GM12878 (cell line): ENCODE measurements around the gene EPAS1. TPM values are rescaled to one million over a fixed set of nuclear protein-coding genes. Genes with fewer than 3 reads are reported as not detected.

ENCODE experiments used
- ATAC-seq: fragments of 200-7000 bp; cut with Tn5 transposase; 3 replicates; pipeline ENCODE4 v1.9.1; 2020; ENCODE audit warnings: mild to moderate bottlenecking, moderate library complexity
- BruUV-seq: library from RNA; stranded (reverse); fragments of 400-500 nt; replicated peaks from 2 replicates; lab custom pipeline; 2021; lab: Mats Ljungman, UMichigan
- CTCF ChIA-PET: fragments of 300-600 bp; sonication (Branson Sonifier 250); formaldehyde crosslinking; extraction: SDS; loops from one replicate; lab custom pipeline; 2021; ENCODE audit warnings: inconsistent platforms; lab: Yijun Ruan, JAX
- POLR2A ChIA-PET: fragments of 350-600 bp; formaldehyde crosslinking; extraction: SDS; loops from one replicate; lab custom pipeline; 2021; ENCODE audit warnings: inconsistent platforms; lab: Charles Lee
- RAD21 ChIA-PET: fragments of 300-600 bp; sonication (Branson Sonifier 250); formaldehyde crosslinking; loops from one replicate; lab custom pipeline; 2023; ENCODE audit warnings: antibody characterized with exemption; ENCODE audit not compliant: unreplicated experiment; lab: Charles Lee
- SMC1A ChIA-PET: fragments of 300-600 bp; sonication (Branson Sonifier 250); formaldehyde crosslinking; loops from one replicate; lab custom pipeline; 2023; ENCODE audit not compliant: unreplicated experiment, uncharacterized antibody; lab: Charles Lee
- DNase-seq: peaks from one replicate; pipeline ENCODE4 v3.0.0-alpha.2; 2011; ENCODE audit warnings: low read depth, low spot score
- FAIRE-seq: peaks from 3 replicates; lab custom pipeline; 2011; peaks lifted over from hg19 to GRCh38; lab: Jason Lieb, UNC
- H2AFZ ChIP-seq: 2 replicates; pipeline ENCODE4 v1.6.0; 2011; ENCODE audit warnings: low read depth, low read length, control low read depth; ENCODE audit not compliant: control insufficient read depth
- H3K27ac ChIP-seq: 2 replicates; pipeline ENCODE4 v1.5.1; 2011; ENCODE audit warnings: control low read depth; ENCODE audit not compliant: control insufficient read depth, insufficient read depth
- H3K27me3 ChIP-seq, 2 experiments: replicated peaks in 1 of 2; 2 replicates each; pipeline versions ENCODE4 v1.6.0 to v1.6.1; 2011; ENCODE audit warnings: low read length in 1 of 2; ENCODE audit not compliant: control insufficient read depth in 2 of 2, insufficient read depth in 2 of 2
- H3K36me3 ChIP-seq, 2 experiments: 2 replicates each; pipeline ENCODE4 v1.5.1; 2011; ENCODE audit warnings: low read length in 1 of 2; ENCODE audit not compliant: control insufficient read depth in 2 of 2, insufficient read depth in 2 of 2
- H3K4me1 ChIP-seq: 2 replicates; pipeline ENCODE4 v1.6.1; 2011; ENCODE audit warnings: mild to moderate bottlenecking, low read length, moderate library complexity, mixed read lengths; ENCODE audit not compliant: control insufficient read depth, insufficient read depth
- H3K4me2 ChIP-seq: 2 replicates; pipeline ENCODE4 v1.6.0; 2011; ENCODE audit warnings: control low read depth; ENCODE audit not compliant: control insufficient read depth, insufficient read depth
- H3K4me3 ChIP-seq: fragments of 200-600 bp; sonication (generic); 2 replicates; pipeline ENCODE4 v1.5.1; 2016
- H3K79me2 ChIP-seq: 2 replicates; pipeline ENCODE4 v1.6.0; 2011; ENCODE audit warnings: low read length; ENCODE audit not compliant: control insufficient read depth, insufficient read depth
- H3K9ac ChIP-seq: 2 replicates; pipeline ENCODE4 v1.8.0; 2011; ENCODE audit warnings: low read length, control low read depth, mixed read lengths; ENCODE audit not compliant: control insufficient read depth, insufficient read depth
- H3K9me3 ChIP-seq: replicated peaks from 3 replicates; pipeline ENCODE4 v1.5.1; 2011; ENCODE audit warnings: mild to moderate bottlenecking, low read length; ENCODE audit not compliant: control insufficient read depth, insufficient read depth
- H4K20me1 ChIP-seq: 2 replicates; pipeline ENCODE4 v1.6.0; 2011; ENCODE audit not compliant: control insufficient read depth, insufficient read depth
- ATF7 ChIP-seq: fragments of 450-650 bp; IDR thresholded peaks from 2 replicates; pipeline ENCODE4 v1.6.1; 2016; ENCODE audit warnings: low read depth, mild to moderate bottlenecking
- CHD2 ChIP-seq: IDR thresholded peaks from 2 replicates; pipeline ENCODE4 v1.6.1; 2011; ENCODE audit warnings: low read depth, low read length, improper control_type of control experiment, borderline replicate concordance
- EZH2 ChIP-seq: IDR thresholded peaks from 2 replicates; pipeline ENCODE4 v1.6.1; 2012; ENCODE audit warnings: low read depth, mild to moderate bottlenecking, control low read depth, inconsistent platforms, low read length, borderline replicate concordance; ENCODE audit not compliant: control insufficient read depth
- FOXK2 ChIP-seq: fragments of 450-650 bp; IDR thresholded peaks from 2 replicates; pipeline ENCODE4 v1.6.1; 2017; ENCODE audit warnings: mild to moderate bottlenecking, moderate library complexity
- JUNB ChIP-seq: IDR thresholded peaks from 2 replicates; pipeline ENCODE4 v1.6.1; 2016; ENCODE audit warnings: antibody characterized with exemption, mild to moderate bottlenecking
- MAX ChIP-seq: IDR thresholded peaks from 2 replicates; pipeline ENCODE4 v1.6.1; 2012; ENCODE audit warnings: low read depth, low read length, improper control_type of control experiment
- MTA2 ChIP-seq: fragments of 450-650 bp; IDR thresholded peaks from 2 replicates; pipeline ENCODE4 v1.6.1; 2016; ENCODE audit warnings: low read depth, mild to moderate bottlenecking, moderate library complexity
- NBN ChIP-seq: fragments of 450-650 bp; IDR thresholded peaks from 2 replicates; pipeline ENCODE4 v1.6.1; 2016
- NR2F1 ChIP-seq: fragments of 450-650 bp; conservative IDR thresholded peaks from 2 replicates; pipeline ENCODE4 v1.6.1; 2017; ENCODE audit warnings: mild to moderate bottlenecking
- REST ChIP-seq: IDR thresholded peaks from 2 replicates; pipeline ENCODE4 v1.6.1; 2012; ENCODE audit warnings: mild to moderate bottlenecking, low read depth, low read length
- SREBF1 ChIP-seq: IDR thresholded peaks from 2 replicates; pipeline ENCODE4 v1.6.1; 2012; ENCODE audit warnings: mild to moderate bottlenecking, low read length
- WGBS: methylation state at CpG from one replicate; pipeline ENCODE4 v1.1.6; 2016; ENCODE audit warnings: low lambda C conversion rate; ENCODE audit not compliant: insufficient replicate concordance, insufficient coverage; ENCODE audit errors: missing lambda C conversion rate; 5-methylcytosine and 5-hydroxymethylcytosine counted together
- in situ Hi-C: fragments of 300-500 bp; cut with MboI; formaldehyde crosslinking; loops from 9 replicates; pipeline ENCODE4 v1.14.3; 2018; ENCODE audit warnings: mixed read lengths
- intact Hi-C: fragments of 100-400 bp; cut with micrococcal nuclease; formaldehyde crosslinking; loops from one replicate; pipeline ENCODE4 v1.14.2; 2022; ENCODE audit not compliant: unreplicated experiment
- polyA plus RNA-seq, 11 experiments: library from polyadenylated mRNA; depleted of rRNA in 4 of 11; unstranded in 6 of 11; stranded (reverse) in 5 of 11; fragments of >200 nt; fragmentation: Nextera tagmentation in 4 of 11; fragmentation: Illumina TruSeq in 1 of 11; extraction: Ambion mirVana in 4 of 11; extraction: Trizol in 1 of 11; gene quantifications; 1 replicate in 1 of 11; 2 replicates in 10 of 11; pipeline versions ENCODE4 v1.2.1 to v1.2.3, GENCODE V29; 2011 to 2016; ENCODE audit warnings: inconsistent platforms in 2 of 11, missing spikeins in 2 of 11, low read depth in 1 of 11
- total RNA-seq, 4 experiments: library from RNA; depleted of rRNA in 3 of 4; stranded (reverse); fragments of >200 nt in 3 of 4; fragmentation: Illumina TruSeq in 1 of 4; extraction: Trizol in 1 of 4; gene quantifications; 2 replicates each; pipeline versions ENCODE4 v1.2.1 to v1.2.3, GENCODE V29; 2013 to 2021
- TF ChIP-seq, protein P1 (sequence below): fragments of 450-650 bp; IDR thresholded peaks from 2 replicates; pipeline ENCODE4 v1.6.1; 2018; ENCODE audit warnings: mild to moderate bottlenecking, low read depth, moderate library complexity; ENCODE audit not compliant: partially characterized antibody

The EPAS1 gene
- total and polyA plus RNA-seq, 10 of the 15 experiments (the other 5 are each of a cell fraction or from before 2014, with no cell fraction given) = 0.11 to 22.0 (median 1.3) TPM; not detected in 1

- no peak for TF ChIP-seq CHD2
These were observed 37.4 kb downstream of the EPAS1 start (continued) for GRCh38 chr2:46334389-46335271.

GRCh38 chr2:46335391-46336282 is 38.4 kb downstream of the EPAS1 start:
- POLR2A ChIA-PET = interaction anchor here (0.6 kb wide), 1 partner anchor 146 kb away, joined by 3 read pairs; no protein-coding TSS in a partner anchor
- CTCF ChIA-PET = no interaction called here
- no TSS peak for BruUV-seq
- TF ChIP-seq REST (no peak), EZH2 (no peak), MTA2 (no peak), MAX (no peak), SREBF1 (no peak), FOXK2 (no peak), JUNB (no peak), NR2F1 (no peak), NBN (no peak), ATF7 (no peak)
- TF ChIP-seq, protein P1, sequence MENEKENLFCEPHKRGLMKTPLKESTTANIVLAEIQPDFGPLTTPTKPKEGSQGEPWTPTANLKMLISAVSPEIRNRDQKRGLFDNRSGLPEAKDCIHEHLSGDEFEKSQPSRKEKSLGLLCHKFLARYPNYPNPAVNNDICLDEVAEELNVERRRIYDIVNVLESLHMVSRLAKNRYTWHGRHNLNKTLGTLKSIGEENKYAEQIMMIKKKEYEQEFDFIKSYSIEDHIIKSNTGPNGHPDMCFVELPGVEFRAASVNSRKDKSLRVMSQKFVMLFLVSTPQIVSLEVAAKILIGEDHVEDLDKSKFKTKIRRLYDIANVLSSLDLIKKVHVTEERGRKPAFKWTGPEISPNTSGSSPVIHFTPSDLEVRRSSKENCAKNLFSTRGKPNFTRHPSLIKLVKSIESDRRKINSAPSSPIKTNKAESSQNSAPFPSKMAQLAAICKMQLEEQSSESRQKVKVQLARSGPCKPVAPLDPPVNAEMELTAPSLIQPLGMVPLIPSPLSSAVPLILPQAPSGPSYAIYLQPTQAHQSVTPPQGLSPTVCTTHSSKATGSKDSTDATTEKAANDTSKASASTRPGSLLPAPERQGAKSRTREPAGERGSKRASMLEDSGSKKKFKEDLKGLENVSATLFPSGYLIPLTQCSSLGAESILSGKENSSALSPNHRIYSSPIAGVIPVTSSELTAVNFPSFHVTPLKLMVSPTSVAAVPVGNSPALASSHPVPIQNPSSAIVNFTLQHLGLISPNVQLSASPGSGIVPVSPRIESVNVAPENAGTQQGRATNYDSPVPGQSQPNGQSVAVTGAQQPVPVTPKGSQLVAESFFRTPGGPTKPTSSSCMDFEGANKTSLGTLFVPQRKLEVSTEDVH = no peak

More at GRCh38 chr2:46335391-46336282, 38.4 kb downstream of the EPAS1 start:
- Histone ChIP-seq H3K9me3 (no peaks in the 10 kb centered on the region), H3K27ac (no peak overlapping the region), H4K20me1 (no peaks in the 10 kb centered on the region), H3K27me3 (peaks cover 0 to 4% of the 10 kb centered on the region in 2 experiments; a peak in 2 of 4 replicates), H2AFZ (no peak overlapping the region), H3K79me2 (no peaks in the 10 kb centered on the region), H3K4me1 (no peaks in the 10 kb centered on the region), H3K4me2 (no peak overlapping the region), H3K4me3 (no peak overlapping the region), H3K9ac (no peak overlapping the region), H3K36me3 (no peaks in the 10 kb centered on the region)
- ATAC-seq = no peak
- no peak for FAIRE-seq
- RAD21 ChIA-PET = interaction anchor here (1.1 kb wide), 1 partner anchor 27 kb away, joined by 3 read pairs; no protein-coding TSS in a partner anchor
- no peak for DNase-seq
- in situ Hi-C loops (no loop called here), intact Hi-C loops (no loop called here)
- WGBS = 32% methylated on average over 22 of the region's 22 CpGs
- SMC1A ChIA-PET = interaction anchor here (1.1 to 1.2 kb wide), 2 partner anchors 18 to 273 kb away, joined by 4 to 6 read pairs; no protein-coding TSS in a partner anchor
